HEK293 (cell line): ENCODE data around the gene HSPG2.

ENCODE experiments used
- CTCF ChIP-seq: fragments of 450-650 bp; formaldehyde crosslinking; IDR thresholded peaks from 2 replicates; pipeline ENCODE4 v1.5.1; 2016; ENCODE audit warnings: missing biosample characterization, missing genetic modification characterization
- ZBTB20 ChIP-seq: fragments of 450-650 bp; formaldehyde crosslinking; IDR thresholded peaks from 2 replicates; pipeline ENCODE4 v1.5.1; 2016; ENCODE audit warnings: missing biosample characterization, missing genetic modification characterization
- ZNF114 ChIP-seq: fragments of 450-650 bp; formaldehyde crosslinking; IDR thresholded peaks from 2 replicates; pipeline ENCODE4 v1.5.0; 2017; ENCODE audit warnings: missing biosample characterization, missing genetic modification characterization
- ZNF146 ChIP-seq: fragments of 450-650 bp; formaldehyde crosslinking; IDR thresholded peaks from 2 replicates; pipeline ENCODE4 v1.5.1; 2016; ENCODE audit warnings: missing biosample characterization, missing genetic modification characterization
- ZNF202 ChIP-seq: fragments of 450-650 bp; formaldehyde crosslinking; IDR thresholded peaks from 2 replicates; pipeline ENCODE4 v1.5.1; 2016; ENCODE audit warnings: missing biosample characterization, missing genetic modification characterization, borderline replicate concordance
- ZNF248 ChIP-seq: fragments of 450-650 bp; formaldehyde crosslinking; IDR thresholded peaks from 2 replicates; pipeline ENCODE4 v1.5.1; 2017; ENCODE audit warnings: missing biosample characterization, missing genetic modification characterization
- ZNF274 ChIP-seq, 2 experiments: fragments of 200-500 bp in 1 of 2; fragments of 450-650 bp in 1 of 2; sonication (Bioruptor generic) in 1 of 2; formaldehyde crosslinking in 1 of 2; IDR thresholded peaks; 2 replicates each; pipeline versions ENCODE4 v1.5.1 to v1.6.1; 2014 to 2016; ENCODE audit warnings: borderline replicate concordance in 1 of 2, inconsistent platforms in 1 of 2, low read length in 1 of 2, missing biosample characterization in 1 of 2, missing genetic modification characterization in 1 of 2
- ZNF354C ChIP-seq: fragments of 450-650 bp; formaldehyde crosslinking; IDR thresholded peaks from 2 replicates; pipeline ENCODE4 v1.5.1; 2016; ENCODE audit warnings: missing biosample characterization, missing genetic modification characterization, low read depth, borderline replicate concordance
- ZNF677 ChIP-seq: fragments of 450-650 bp; IDR thresholded peaks from 2 replicates; pipeline ENCODE4 v1.5.0; 2018; ENCODE audit warnings: missing biosample characterization, mild to moderate bottlenecking, missing genetic modification characterization, moderate library complexity
- ZNF830 ChIP-seq: fragments of 450-650 bp; IDR thresholded peaks from 2 replicates; pipeline ENCODE4 v1.5.0; 2018; ENCODE audit warnings: missing biosample characterization, missing genetic modification characterization, low read depth, mild to moderate bottlenecking, moderate library complexity
- ZNF837 ChIP-seq: fragments of 450-650 bp; formaldehyde crosslinking; IDR thresholded peaks from 2 replicates; pipeline ENCODE4 v1.5.1; 2016; ENCODE audit warnings: missing biosample characterization, missing genetic modification characterization

GRCh38 chr1:21783679-21784603 is 153.2 kb downstream of the HSPG2 start:
- TF ChIP-seq ZNF274 (IDR thresholded peaks at IDR 0.05; ENCODE audit: low read length) (no peak), ZNF274 (tag by site-specific recombination; IDR thresholded peaks at IDR 0.05; ENCODE audit: borderline replicate concordance) (no peak), ZNF146 (tag by site-specific recombination) (no peak), ZBTB20 (no peak), CTCF (no peak), ZNF114 (tag by site-specific recombination) (no peak), ZNF354C (tag by site-specific recombination) (no peak), ZNF202 (tag by site-specific recombination) (no peak), ZNF837 (no peak), ZNF830 (tag by site-specific recombination) (no peak), ZNF677 (tag by site-specific recombination) (no peak), ZNF248 (tag by site-specific recombination) (no peak)
